Caco-2 (cell line): ENCODE results near the gene PCDH17. TPM values are rescaled to one million over a fixed set of nuclear protein-coding genes. Genes with fewer than 3 reads are reported as not detected.

Source experiments
- BruUV-seq: library from RNA; stranded (reverse); fragments of 400-500 nt; replicated peaks from 2 replicates; lab custom pipeline; 2021; lab: Mats Ljungman, UMichigan
- CTCF ChIA-PET: fragments of 300-600 bp; sonication (Branson Sonifier 250); formaldehyde crosslinking; loops from one replicate; lab custom pipeline; 2022; ENCODE audit warnings: antibody characterized with exemption; lab: Charles Lee
- POLR2A ChIA-PET: fragments of 300-600 bp; sonication (Branson Sonifier 250); formaldehyde crosslinking; loops from one replicate; lab custom pipeline; 2022; ENCODE audit warnings: antibody characterized with exemption; lab: Charles Lee
- DNase-seq, 2 experiments: peaks; one replicate each; pipeline versions ENCODE4 v3.0.0 to v3.0.0-alpha.2; 2020 to 2022
- H3K27me3 ChIP-seq: replicated peaks from 2 replicates; pipeline ENCODE4 v1.6.0; 2011; ENCODE audit warnings: low read length; ENCODE audit not compliant: control insufficient read depth, insufficient read depth
- H3K36me3 ChIP-seq: 2 replicates; pipeline ENCODE4 v1.5.1; 2011; ENCODE audit warnings: low read length; ENCODE audit not compliant: control insufficient read depth, insufficient read depth
- H3K4me1 ChIP-seq: fragments of 250-450 bp; sonication (Bioruptor Pico); 2 replicates; pipeline ENCODE4 v1.5.1; 2020; ENCODE audit warnings: mild to moderate bottlenecking
- H3K4me3 ChIP-seq: 2 replicates; pipeline ENCODE4 v1.5.1; 2011; ENCODE audit warnings: low read depth, mild to moderate bottlenecking, control low read depth, low read length
- H3K9me3 ChIP-seq: fragments of 250-450 bp; sonication (Bioruptor Pico); 2 replicates; pipeline ENCODE4 v1.5.1; 2020; ENCODE audit warnings: mild to moderate bottlenecking, moderate library complexity
- H3K27ac Mint-ChIP-seq: one replicate; pipeline ENCODE4 v1.8.0; 2022; ENCODE audit warnings: mixed read lengths; ENCODE audit not compliant: unreplicated experiment
- H3K27me3 Mint-ChIP-seq: one replicate; pipeline ENCODE4 v1.8.0; 2022; ENCODE audit warnings: mixed read lengths; ENCODE audit not compliant: insufficient read depth, unreplicated experiment
- H3K36me3 Mint-ChIP-seq: one replicate; pipeline ENCODE4 v1.8.0; 2022; ENCODE audit warnings: mild to moderate bottlenecking, mixed read lengths; ENCODE audit not compliant: insufficient read depth, unreplicated experiment
- H3K4me1 Mint-ChIP-seq: one replicate; pipeline ENCODE4 v1.8.0; 2022; ENCODE audit warnings: low read depth, mixed read lengths; ENCODE audit not compliant: unreplicated experiment
- H3K4me3 Mint-ChIP-seq: one replicate; pipeline ENCODE4 v1.8.0; 2022; ENCODE audit warnings: mild to moderate bottlenecking, moderate library complexity, mixed read lengths; ENCODE audit not compliant: unreplicated experiment
- H3K9me3 Mint-ChIP-seq: one replicate; pipeline ENCODE4 v1.8.0; 2022; ENCODE audit warnings: mixed read lengths; ENCODE audit not compliant: unreplicated experiment
- CTCF ChIP-seq, 2 experiments: fragments of 200-600 bp in 1 of 2; IDR thresholded peaks; 1 replicate in 1 of 2; 2 replicates in 1 of 2; pipeline versions ENCODE4 v1.5.1 to v1.8.0; 2011 to 2022; ENCODE audit warnings: antibody characterized with exemption in 1 of 2, control low read depth in 1 of 2, inconsistent platforms in 1 of 2, low read depth in 1 of 2, low read length in 1 of 2, mild to moderate bottlenecking in 1 of 2, moderate library complexity in 1 of 2; ENCODE audit not compliant: insufficient read depth in 1 of 2, severe bottlenecking in 1 of 2, unreplicated experiment in 1 of 2
- intact Hi-C: fragments of 100-400 bp; cut with micrococcal nuclease; formaldehyde crosslinking; loops from one replicate; pipeline ENCODE4 v1.10.0; 2022; ENCODE audit not compliant: unreplicated experiment
- total RNA-seq: library from RNA; stranded (reverse); gene quantifications from 2 replicates; pipeline ENCODE4 v1.2.3, GENCODE V29; 2022

The PCDH17 gene
- total RNA-seq, 1 experiment from 2014 or later = not detected

- intact Hi-C loops = loop anchor here (1.0 to 5.0 kb wide), 3 partner anchors 42 to 233 kb away; no protein-coding TSS in a partner anchor
- H3K4me1 ChIP-seq = no peaks in the 10 kb centered on the region
- DNase-seq = peak; percentile 47 to 73
- H3K27me3 ChIP-seq = no peaks in the 10 kb centered on the region
- H3K4me1 Mint-ChIP-seq = no peaks in the 10 kb centered on the region
- CTCF ChIA-PET = interaction anchor here (0.9 to 2.3 kb wide), 9 partner anchors 20 to 93 kb away, joined by 3 to 30 read pairs (median 5); no protein-coding TSS in a partner anchor
- no TSS peak for BruUV-seq
- H3K27ac Mint-ChIP-seq = no peak overlapping the region
- H3K4me3 ChIP-seq = no peak overlapping the region
- H3K9me3 ChIP-seq = no peaks in the 10 kb centered on the region
- peak; percentile 70 to 87 for TF ChIP-seq CTCF (IDR thresholded peaks at IDR 0.05; ENCODE audit: insufficient read depth in 1 of 2, low read depth in 1 of 2, low read length in 1 of 2, severe bottlenecking in 1 of 2, unreplicated experiment in 1 of 2)
- POLR2A ChIA-PET = no interaction called here
- no peaks in the 10 kb centered on the region for H3K36me3 Mint-ChIP-seq
- no peaks in the 10 kb centered on the region for H3K9me3 Mint-ChIP-seq
- H3K36me3 ChIP-seq = no peaks in the 10 kb centered on the region
- no peak overlapping the region for H3K4me3 Mint-ChIP-seq
- H3K27me3 Mint-ChIP-seq = peaks cover 10% of the 10 kb centered on the region
Observed at GRCh38 chr13:57624565-57625435, 6.7 kb upstream of the PCDH17 start.

- no peak overlapping the region for H3K4me3 Mint-ChIP-seq
- TF ChIP-seq CTCF (IDR thresholded peaks at IDR 0.05; ENCODE audit: insufficient read depth in 1 of 2, low read depth in 1 of 2, low read length in 1 of 2, severe bottlenecking in 1 of 2, unreplicated experiment in 1 of 2) = peak; percentile 55 to 77
- Histone ChIP-seq H3K4me3 (no peak overlapping the region), H3K36me3 (no peaks in the 10 kb centered on the region), H3K4me1 (no peaks in the 10 kb centered on the region), H3K9me3 (no peaks in the 10 kb centered on the region), H3K27me3 (no peaks in the 10 kb centered on the region)
- no peak overlapping the region for H3K27ac Mint-ChIP-seq
- intact Hi-C loops = loop anchor here (1.0 to 5.0 kb wide), 4 partner anchors 89 to 1333 kb away; no protein-coding TSS in a partner anchor
- H3K36me3 Mint-ChIP-seq = no peaks in the 10 kb centered on the region
- ChIA-PET CTCF (interaction anchor here (0.6 to 1.7 kb wide), 4 partner anchors 46 to 223 kb away, joined by 3 to 5 read pairs (median 4); no protein-coding TSS in a partner anchor), POLR2A (no interaction called here)
- DNase-seq = peak in 1 of 2 experiments; percentile 35
- peaks cover 4% of the 10 kb centered on the region for H3K27me3 Mint-ChIP-seq
- no TSS peak for BruUV-seq
- H3K4me1 Mint-ChIP-seq = no peaks in the 10 kb centered on the region
- no peaks in the 10 kb centered on the region for H3K9me3 Mint-ChIP-seq
Observed at GRCh38 chr13:57627663-57628062, 3.9 kb upstream of the PCDH17 start.

GRCh38 chr13:57629391-57629804 is 2.1 kb upstream of the PCDH17 start:
- TF ChIP-seq CTCF (IDR thresholded peaks at IDR 0.05; ENCODE audit: insufficient read depth in 1 of 2, low read depth in 1 of 2, low read length in 1 of 2, severe bottlenecking in 1 of 2, unreplicated experiment in 1 of 2) = no peak
- Histone ChIP-seq H3K9me3 (0 out of 2 replicates have a peak, but pooled peaks cover 3% of the 10 kb centered on the region), H3K4me3 (no peak overlapping the region), H3K27me3 (no peaks in the 10 kb centered on the region), H3K4me1 (no peaks in the 10 kb centered on the region), H3K36me3 (no peaks in the 10 kb centered on the region)
- intact Hi-C loops = loop anchor here (5.0 kb wide), 2 partner anchors 148 to 228 kb away; no protein-coding TSS in a partner anchor
- no peaks in the 10 kb centered on the region for H3K9me3 Mint-ChIP-seq
- no peak overlapping the region for H3K4me3 Mint-ChIP-seq
- H3K27ac Mint-ChIP-seq = no peak overlapping the region
- H3K27me3 Mint-ChIP-seq = peaks cover 4% of the 10 kb centered on the region
- no peak for DNase-seq
- POLR2A ChIA-PET = no interaction called here
- CTCF ChIA-PET = no interaction called here
- BruUV-seq = no TSS peak
- no peaks in the 10 kb centered on the region for H3K4me1 Mint-ChIP-seq
- no peaks in the 10 kb centered on the region for H3K36me3 Mint-ChIP-seq
